GM12873 (cell line): ENCODE data around the gene FCN2.

Source experiments
- CTCF ChIP-seq: IDR thresholded peaks from 2 replicates; pipeline ENCODE4 v1.5.1; 2012; ENCODE audit warnings: low read depth, mild to moderate bottlenecking, moderate library complexity, low read length, control low read depth; ENCODE audit not compliant: insufficient read depth; ENCODE audit errors: missing control alignments

The FCN2 gene

GRCh38 chr9:134880484-134881312, at the start of gene FCN2:
Gene FCN2, plus strand, starts transcription at chr9:134880810. Its CDS starts 12 bp downstream, at chr9:134880822.
- TF ChIP-seq CTCF = no peak

- no peak for TF ChIP-seq CTCF
These were observed 49.5 kb upstream of the FCN2 start for GRCh38 chr9:134830926-134831720.

GRCh38 chr9:134832471-134832870, 48.1 kb upstream of the FCN2 start:
- no peak for TF ChIP-seq CTCF

- TF ChIP-seq CTCF = no peak
These were observed 47.2 kb upstream of the FCN2 start for GRCh38 chr9:134833294-134833880.

- TF ChIP-seq CTCF = no peak
These were observed 46.2 kb upstream of the FCN2 start for GRCh38 chr9:134834217-134834956.

GRCh38 chr9:134834957-134835419, 45.6 kb upstream of the FCN2 start:
- TF ChIP-seq CTCF = no peak
